Progenitor cell of endocrine pancreas (in vitro differentiated cells): Measurements from ENCODE around the gene SHANK3. TPM values are rescaled to one million over a fixed set of nuclear protein-coding genes. Genes with fewer than 3 reads are reported as not detected.

ENCODE experiments used
- DNase-seq: peaks from one replicate; pipeline ENCODE4 v3.0.0; 2021; ENCODE audit warnings: low spot score; ENCODE audit not compliant: unreplicated experiment
- H3K27ac Mint-ChIP-seq: 2 replicates; pipeline ENCODE4 v1.8.0; 2021; ENCODE audit warnings: mild to moderate bottlenecking, moderate library complexity, mixed read lengths
- H3K27me3 Mint-ChIP-seq: 2 replicates; pipeline ENCODE4 v1.8.0; 2021; ENCODE audit warnings: mixed read lengths
- H3K36me3 Mint-ChIP-seq: 2 replicates; pipeline ENCODE4 v1.8.0; 2022; ENCODE audit warnings: mixed read lengths; ENCODE audit not compliant: insufficient read depth
- H3K4me1 Mint-ChIP-seq: 2 replicates; pipeline ENCODE4 v1.8.0; 2021; ENCODE audit warnings: low read depth, mixed read lengths
- H3K4me3 Mint-ChIP-seq: 2 replicates; pipeline ENCODE4 v1.8.0; 2021; ENCODE audit warnings: low read depth, mild to moderate bottlenecking, moderate library complexity, mixed read lengths
- H3K9me3 Mint-ChIP-seq: 2 replicates; pipeline ENCODE4 v1.8.0; 2021; ENCODE audit warnings: low read depth, mixed read lengths
- total RNA-seq: library from RNA; stranded (reverse); gene quantifications from 2 replicates; pipeline ENCODE4 v1.2.1, GENCODE V29; 2021
- TF ChIP-seq, protein P1 (sequence below): fragments of 200-600 bp; sonication (generic); IDR thresholded peaks from one replicate; pipeline ENCODE4 v1.5.0; 2021; ENCODE audit warnings: antibody characterized with exemption, mild to moderate bottlenecking; ENCODE audit not compliant: unreplicated experiment

SHANK3 gene
- total RNA-seq, 1 donor from 2014 or later, result 6.9 TPM

- Mint-ChIP-seq H3K27me3 (peaks cover 55% of the 10 kb centered on the region), H3K4me1 (no peaks in the 10 kb centered on the region), H3K9me3 (no peaks in the 10 kb centered on the region), H3K27ac (no peak overlapping the region), H3K4me3 (no peak overlapping the region), H3K36me3 (peaks cover 2% of the 10 kb centered on the region)
- TF ChIP-seq, protein P1, sequence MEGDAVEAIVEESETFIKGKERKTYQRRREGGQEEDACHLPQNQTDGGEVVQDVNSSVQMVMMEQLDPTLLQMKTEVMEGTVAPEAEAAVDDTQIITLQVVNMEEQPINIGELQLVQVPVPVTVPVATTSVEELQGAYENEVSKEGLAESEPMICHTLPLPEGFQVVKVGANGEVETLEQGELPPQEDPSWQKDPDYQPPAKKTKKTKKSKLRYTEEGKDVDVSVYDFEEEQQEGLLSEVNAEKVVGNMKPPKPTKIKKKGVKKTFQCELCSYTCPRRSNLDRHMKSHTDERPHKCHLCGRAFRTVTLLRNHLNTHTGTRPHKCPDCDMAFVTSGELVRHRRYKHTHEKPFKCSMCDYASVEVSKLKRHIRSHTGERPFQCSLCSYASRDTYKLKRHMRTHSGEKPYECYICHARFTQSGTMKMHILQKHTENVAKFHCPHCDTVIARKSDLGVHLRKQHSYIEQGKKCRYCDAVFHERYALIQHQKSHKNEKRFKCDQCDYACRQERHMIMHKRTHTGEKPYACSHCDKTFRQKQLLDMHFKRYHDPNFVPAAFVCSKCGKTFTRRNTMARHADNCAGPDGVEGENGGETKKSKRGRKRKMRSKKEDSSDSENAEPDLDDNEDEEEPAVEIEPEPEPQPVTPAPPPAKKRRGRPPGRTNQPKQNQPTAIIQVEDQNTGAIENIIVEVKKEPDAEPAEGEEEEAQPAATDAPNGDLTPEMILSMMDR, result no peak
- no peak for DNase-seq
Measured at GRCh38 chr22:50672041-50672440, 582 bp upstream of the SHANK3 start.

DNA sequence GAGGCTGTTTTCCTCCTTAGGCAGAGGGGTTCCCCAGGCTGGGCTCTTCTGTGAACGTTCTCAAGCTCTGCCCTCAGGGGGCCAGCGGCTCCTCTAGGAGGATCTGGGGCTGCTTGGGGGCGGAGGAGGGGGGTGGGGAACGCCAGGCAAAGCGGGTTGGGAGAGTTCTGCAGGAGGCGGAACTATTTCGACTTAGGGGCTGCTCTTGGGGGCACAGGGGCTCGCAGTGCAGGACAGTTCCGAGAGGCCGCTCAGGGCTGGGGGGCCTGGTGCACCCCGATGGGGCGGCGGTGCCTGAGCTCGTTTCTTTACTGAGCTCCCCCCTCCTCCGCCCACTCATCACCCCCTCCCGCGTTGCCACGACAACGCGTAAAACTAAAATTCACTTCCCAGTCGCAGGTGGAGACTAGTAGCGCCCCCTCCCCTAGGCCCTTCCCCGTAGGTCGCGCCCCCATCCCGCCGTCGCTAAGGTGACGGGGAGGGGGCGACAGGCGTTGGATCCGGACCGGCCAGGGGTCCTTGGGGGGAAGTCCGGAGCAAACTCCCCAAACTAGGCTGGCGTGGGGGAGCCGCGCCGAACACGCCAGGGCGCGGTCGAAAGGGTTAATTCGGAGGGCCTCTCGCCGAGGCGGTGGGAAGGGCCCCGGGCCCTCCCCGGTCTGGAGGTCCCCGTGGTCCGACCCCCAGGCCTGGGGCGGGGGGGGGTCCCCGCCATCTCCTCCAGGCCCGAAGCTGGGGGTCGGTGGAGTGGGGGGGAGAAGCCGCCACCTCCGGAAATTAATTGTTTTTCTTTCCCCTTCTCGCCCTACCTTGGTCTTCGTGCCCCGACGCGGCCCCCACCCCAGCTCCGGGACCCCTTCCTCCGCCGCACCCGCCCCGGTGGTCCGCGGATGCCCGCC lies 857 bp downstream of the SHANK3 start:
- TF ChIP-seq, protein P1, result no peak
- no peak overlapping the region for H3K27ac Mint-ChIP-seq
- H3K36me3 Mint-ChIP-seq, result peaks cover 2% of the 10 kb centered on the region

GRCh38 chr22:50674130-50674500 lies 1.5 kb downstream of the SHANK3 start:
- Mint-ChIP-seq H3K27ac (no peak overlapping the region), H3K9me3 (no peaks in the 10 kb centered on the region), H3K4me1 (no peaks in the 10 kb centered on the region), H3K27me3 (peaks cover 48% of the 10 kb centered on the region), H3K4me3 (peak overlapping the region; percentile 40), H3K36me3 (peaks cover 2% of the 10 kb centered on the region)
- DNase-seq, result no peak
- TF ChIP-seq, protein P1, result no peak

More for the DNA sequence above, 857 bp downstream of the SHANK3 start:
- H3K9me3 Mint-ChIP-seq, result no peaks in the 10 kb centered on the region
- H3K4me3 Mint-ChIP-seq, result peak overlapping the region; percentile 65
- H3K27me3 Mint-ChIP-seq, result peaks cover 52% of the 10 kb centered on the region
- no peak for DNase-seq
- no peaks in the 10 kb centered on the region for H3K4me1 Mint-ChIP-seq

DNA sequence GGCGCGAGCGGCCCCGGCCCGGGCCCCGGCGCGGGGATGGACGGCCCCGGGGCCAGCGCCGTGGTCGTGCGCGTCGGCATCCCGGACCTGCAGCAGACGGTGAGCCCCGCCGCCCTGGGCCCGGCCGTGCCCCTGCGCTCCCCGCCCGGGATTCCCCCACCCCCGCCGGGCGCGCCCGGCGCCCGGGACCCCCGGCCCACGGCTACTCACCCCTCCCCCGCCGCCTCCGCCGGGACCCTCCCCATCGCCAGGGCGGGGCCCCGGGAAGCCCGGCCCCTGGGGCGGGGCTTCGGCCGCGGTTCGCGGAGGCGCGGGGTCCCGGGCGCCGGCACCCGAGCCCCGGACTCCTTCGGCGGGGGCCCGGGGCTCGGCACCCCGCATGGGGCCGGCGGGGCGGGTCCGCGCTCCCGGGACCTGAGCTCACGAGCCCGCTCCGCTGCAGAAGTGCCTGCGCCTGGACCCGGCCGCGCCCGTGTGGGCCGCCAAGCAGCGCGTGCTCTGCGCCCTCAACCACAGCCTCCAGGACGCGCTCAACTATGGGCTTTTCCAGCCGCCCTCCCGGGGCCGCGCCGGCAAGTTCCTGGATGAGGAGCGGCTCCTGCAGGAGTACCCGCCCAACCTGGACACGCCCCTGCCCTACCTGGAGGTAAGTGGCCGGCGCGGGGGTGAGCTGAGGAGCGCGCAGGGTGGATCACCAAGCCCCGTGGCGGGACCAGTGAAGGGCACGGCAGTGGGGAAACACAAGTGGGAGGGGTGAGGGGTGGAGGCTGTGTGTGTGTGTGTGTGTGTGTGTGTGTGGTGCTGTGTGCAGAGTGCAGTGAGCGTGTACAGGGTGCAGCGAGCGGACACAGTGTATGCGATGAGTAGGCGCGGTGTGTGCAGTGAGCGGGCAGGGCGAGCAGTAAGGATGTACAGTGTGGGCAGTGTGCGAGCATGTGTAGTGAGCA lies 2.3 kb downstream of the SHANK3 start:
- peaks cover 2% of the 10 kb centered on the region for H3K36me3 Mint-ChIP-seq
- H3K4me1 Mint-ChIP-seq, result no peaks in the 10 kb centered on the region
- no peaks in the 10 kb centered on the region for H3K9me3 Mint-ChIP-seq
- peaks cover 46% of the 10 kb centered on the region for H3K27me3 Mint-ChIP-seq
- peak overlapping the region; percentile 44 for H3K4me3 Mint-ChIP-seq
- peak; percentile 67 for DNase-seq
- TF ChIP-seq, protein P1, result no peak
- no peak overlapping the region for H3K27ac Mint-ChIP-seq

- Mint-ChIP-seq H3K9me3 (no peaks in the 10 kb centered on the region), H3K4me3 (peak overlapping the region; percentile 44), H3K27ac (peak overlapping the region; percentile 2), H3K27me3 (peaks cover 41% of the 10 kb centered on the region), H3K36me3 (peaks cover 2% of the 10 kb centered on the region), H3K4me1 (no peaks in the 10 kb centered on the region)
- TF ChIP-seq, protein P1, result no peak
- DNase-seq, result no peak
Measured at GRCh38 chr22:50675553-50676179, 3.0 kb downstream of the SHANK3 start.
